DMS153 (cell line): ENCODE results near the gene RAB36.

Experiments used
- DNase-seq: peaks from one replicate; lab custom pipeline; 2025; lab: John Stamatoyannopoulos, UW

Gene RAB36

GRCh38 chr22:23144932-23145877 is at the start of gene RAB36:
TSS of gene RAB36 (plus strand) at chr22:23145477. CDS start at chr22:23146617, 1,140 bp downstream.
- DNase-seq: peak; percentile 99

DNA sequence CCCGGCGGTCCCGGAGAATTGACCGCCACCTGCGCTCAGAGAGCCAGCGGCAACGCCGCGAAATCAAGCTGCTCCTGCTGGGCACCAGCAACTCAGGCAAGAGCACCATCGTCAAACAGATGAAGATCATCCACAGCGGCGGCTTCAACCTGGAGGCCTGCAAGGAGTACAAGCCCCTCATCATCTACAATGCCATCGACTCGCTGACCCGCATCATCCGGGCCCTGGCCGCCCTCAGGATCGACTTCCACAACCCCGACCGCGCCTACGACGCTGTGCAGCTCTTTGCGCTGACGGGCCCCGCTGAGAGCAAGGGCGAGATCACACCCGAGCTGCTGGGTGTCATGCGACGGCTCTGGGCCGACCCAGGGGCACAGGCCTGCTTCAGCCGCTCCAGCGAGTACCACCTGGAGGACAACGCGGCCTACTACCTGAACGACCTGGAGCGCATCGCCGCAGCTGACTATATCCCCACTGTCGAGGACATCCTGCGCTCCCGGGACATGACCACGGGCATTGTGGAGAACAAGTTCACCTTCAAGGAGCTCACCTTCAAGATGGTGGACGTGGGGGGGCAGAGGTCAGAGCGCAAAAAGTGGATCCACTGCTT is 49.4 kb upstream of the RAB36 start:
- no peak for DNase-seq

DNA sequence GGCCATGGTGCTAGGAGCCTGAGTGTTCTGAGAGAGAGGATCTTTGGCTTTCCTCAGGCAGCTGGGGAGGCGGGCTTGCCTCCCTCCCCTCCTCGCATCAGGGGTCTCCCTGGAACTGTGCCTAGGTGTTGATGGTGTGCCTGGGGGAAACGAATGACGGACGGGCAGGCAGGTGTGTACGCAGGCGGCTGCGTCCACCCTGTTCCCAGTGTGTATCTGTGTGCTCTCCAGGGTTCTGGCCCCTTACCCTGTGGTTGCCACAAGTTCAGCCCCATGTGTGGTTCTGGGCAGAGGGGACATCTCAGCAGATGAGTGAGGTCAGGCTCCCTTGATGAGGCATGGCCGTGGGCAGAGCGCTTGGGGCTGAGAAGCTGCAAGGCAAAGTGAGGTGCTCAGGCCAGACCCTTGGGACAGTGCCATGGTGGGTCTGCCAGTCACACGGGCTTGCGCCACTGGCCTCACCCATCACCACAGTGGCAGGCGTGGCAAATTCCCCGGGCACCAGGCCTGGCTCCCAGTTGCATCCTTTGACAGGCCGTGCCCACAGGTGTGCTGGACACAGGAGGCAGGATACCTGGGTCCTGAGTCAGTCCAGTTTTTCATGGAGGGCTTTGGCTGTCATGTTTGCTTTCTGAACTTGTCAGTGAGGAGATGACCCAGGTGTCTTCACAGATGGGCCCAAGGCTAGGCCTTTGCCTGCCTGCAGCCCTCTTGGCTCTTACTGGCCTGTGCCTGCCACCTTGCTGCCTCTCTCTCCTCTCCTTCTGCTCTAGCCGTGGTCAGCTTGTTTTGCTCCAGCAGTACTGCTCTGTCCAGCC is 47.7 kb upstream of the RAB36 start:
- no peak for DNase-seq

DNA sequence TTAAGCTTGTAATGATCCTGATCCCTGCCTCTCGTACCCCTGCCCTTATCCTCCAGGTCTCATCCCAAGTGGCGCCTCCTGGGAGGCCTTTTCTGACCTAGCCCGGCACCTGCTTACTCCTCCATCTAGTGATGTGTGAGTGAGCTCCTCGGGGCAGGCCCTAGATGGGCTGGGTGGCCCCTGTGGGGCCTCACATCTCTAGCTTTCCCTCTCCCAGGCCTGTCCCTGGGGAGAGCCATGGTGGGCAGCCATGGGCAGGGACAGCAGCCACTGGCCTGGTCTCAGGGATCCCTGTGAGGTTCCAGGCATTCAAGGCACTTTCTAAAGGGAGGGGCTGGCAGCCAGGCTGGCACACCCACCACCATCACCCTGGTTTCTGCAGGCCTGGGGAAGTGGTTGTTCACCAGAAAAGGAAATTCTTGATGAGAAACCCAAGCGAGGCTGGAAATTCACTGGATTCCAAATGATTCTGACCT is 47.0 kb upstream of the RAB36 start:
- DNase-seq: no peak

- DNase-seq: no peak
Observed at GRCh38 chr22:23098718-23099530, 46.4 kb upstream of the RAB36 start.

- DNase-seq: no peak
Observed at GRCh38 chr22:23099531-23099804, 45.8 kb upstream of the RAB36 start.

GRCh38 chr22:23100124-23100801 is 45.0 kb upstream of the RAB36 start:
- no peak for DNase-seq

GRCh38 chr22:23101524-23101923 is 43.8 kb upstream of the RAB36 start:
- no peak for DNase-seq

GRCh38 chr22:23102002-23102655 is 43.1 kb upstream of the RAB36 start:
- DNase-seq: no peak

GRCh38 chr22:23102776-23103175 is 42.5 kb upstream of the RAB36 start:
- DNase-seq: no peak

- no peak for DNase-seq
Observed at GRCh38 chr22:23103199-23103954, 41.9 kb upstream of the RAB36 start.

DNA sequence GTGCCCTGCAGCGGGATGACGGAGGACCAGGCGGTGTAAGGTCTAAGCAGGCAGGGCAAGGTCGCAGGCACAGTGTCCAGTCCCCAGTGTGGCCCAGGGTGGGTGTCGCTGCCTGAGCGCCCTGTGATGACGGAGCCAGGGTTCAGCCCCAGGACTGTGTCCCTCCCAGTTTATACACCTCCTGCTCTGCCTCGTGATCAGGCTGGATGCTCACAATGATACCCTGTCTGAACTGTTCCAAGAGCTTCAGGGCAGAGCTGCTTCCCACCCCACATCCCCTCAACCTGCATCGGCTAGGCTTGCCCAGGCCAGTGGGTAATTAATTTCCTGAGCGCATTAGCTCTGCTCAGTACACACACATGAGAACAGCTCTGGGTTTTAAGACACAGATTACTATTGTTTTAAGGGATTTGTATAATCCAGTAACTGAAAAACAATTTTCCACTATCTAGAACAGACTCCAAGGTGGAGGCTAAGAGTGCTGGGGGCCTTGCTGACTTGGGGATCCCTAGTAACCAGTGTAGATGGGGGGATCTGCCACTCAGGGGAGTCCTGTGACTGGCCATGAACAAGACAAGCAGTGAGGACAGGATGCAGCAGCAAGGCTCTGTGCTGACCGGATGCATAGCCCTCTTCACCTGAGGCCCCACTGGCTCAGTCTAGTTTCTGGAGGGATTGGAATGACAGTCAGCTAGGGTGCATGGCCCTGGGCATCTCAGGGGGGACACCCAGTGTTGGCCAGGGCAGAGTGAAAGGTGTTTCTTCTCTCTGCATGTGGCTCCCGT is 40.9 kb upstream of the RAB36 start:
- DNase-seq: no peak

DNA sequence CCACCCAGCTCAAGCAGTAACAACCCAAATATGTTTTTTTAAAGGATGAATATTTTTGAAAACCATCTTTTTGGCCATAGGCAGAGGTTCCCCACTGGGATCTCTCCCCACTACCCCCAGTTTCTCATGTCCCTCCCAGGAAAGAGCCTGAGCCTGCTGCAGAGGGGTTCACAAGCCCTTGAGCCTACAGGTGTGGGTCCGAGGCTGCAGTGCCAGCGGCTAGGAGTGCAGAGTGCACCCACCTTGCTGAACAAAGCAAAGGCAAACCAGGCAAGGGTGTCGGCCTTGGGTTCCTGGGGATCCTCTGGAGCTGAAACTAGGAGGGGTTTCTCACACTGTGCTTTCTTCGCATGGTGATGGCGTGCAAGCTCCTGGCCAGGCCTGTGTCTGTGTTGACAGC is 40.0 kb upstream of the RAB36 start:
- DNase-seq: no peak

GRCh38 chr22:23105919-23106318 is 39.4 kb upstream of the RAB36 start:
- DNase-seq: no peak

DNA sequence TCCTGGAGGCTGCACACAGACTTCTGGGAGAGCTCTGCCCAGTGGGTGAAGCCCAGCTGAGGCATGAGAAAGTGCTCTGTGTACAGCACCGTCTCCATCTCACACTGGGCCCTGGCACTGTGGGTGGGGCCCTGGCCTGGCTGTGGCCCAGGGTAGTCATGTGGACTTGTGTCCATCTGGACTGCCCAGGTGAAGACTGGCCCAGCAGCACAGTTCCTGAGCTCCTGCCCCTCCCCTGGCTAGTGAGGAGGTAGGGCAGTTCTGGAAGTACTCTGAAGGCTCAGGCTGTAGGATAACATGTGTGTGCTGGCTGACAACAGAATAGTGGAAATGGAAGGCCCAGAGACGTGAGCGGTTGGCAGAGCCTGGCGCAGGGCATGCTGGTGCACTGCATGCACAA is 38.9 kb upstream of the RAB36 start:
- no peak for DNase-seq

DNA sequence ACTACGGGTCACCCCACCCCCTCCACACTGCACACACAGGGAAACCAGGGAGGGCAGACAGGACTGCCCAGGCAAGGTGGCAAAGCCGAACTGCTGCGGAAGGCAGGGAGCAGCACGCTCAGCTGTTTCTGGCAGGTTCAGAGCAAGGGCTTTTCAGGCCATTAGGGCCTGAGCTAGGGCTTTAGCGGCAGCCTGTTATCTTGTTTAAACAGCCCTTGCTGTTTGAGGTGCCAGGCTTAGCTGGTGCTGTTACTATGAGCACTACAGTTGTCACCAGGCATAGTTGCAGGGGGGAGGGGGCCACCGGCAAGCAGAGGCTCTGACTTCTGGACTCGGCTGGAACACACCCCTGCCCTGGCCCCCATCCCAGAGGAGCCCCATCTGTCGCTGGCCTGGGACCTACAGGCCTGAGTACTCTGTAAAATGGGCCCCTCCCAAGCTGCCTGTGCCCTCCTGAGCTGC is 38.3 kb upstream of the RAB36 start:
- peak; percentile 10 for DNase-seq

DNA sequence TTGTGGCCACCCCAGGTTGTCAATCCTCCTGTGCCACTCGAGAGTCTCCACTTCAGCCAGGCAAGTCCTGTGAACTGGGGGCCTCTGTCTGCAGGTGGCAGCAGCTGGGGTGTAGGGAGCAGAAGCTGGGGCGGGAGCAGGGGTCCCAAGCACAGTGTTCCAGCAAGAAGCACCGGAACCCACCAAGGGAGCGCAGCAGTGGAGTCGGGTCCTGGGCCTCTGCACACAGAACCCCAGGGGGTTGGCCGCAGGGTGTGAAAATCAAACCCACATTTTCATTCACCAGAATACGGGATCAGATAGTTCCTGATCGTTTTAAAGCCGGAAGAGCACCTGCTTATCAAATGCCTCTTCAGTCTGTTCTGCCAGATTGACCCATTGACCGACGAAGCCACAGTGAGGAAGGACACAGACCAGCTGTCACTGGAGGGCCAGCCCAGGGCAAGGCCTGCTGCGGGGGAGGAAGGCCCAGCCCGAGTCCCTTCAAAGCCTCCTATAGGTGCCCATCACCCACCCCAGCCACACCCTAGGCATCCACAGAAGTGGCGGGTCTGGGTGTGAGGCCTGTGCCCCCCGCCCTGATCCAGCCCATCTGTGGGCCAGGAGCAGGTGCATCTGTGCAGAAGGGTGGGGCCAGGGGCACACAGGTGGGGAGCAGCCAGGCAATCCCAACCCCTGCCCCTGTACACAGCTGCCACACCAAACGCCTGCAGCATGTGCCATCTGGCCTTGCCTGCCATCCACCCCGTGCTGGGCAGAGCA is 37.6 kb upstream of the RAB36 start:
- DNase-seq: no peak
